GM12891 (cell line): Measurements from ENCODE around the gene CCZ1B. TPM values are rescaled to one million over a fixed set of nuclear protein-coding genes. Genes with fewer than 3 reads are reported as not detected.
"Not testable (repeated sequence)": the region's sequence is repeated elsewhere in the genome, so short reads cannot be mapped to it uniquely, and the experiment has no call there.

Source experiments
- DNase-seq: peaks from one replicate; pipeline ENCODE4 v3.0.0; 2011; ENCODE audit warnings: low spot score; ENCODE audit not compliant: insufficient read length
- FAIRE-seq: peaks from 2 replicates; lab custom pipeline; 2011; peaks lifted over from hg19 to GRCh38; lab: Jason Lieb, UNC
- polyA plus RNA-seq: library from polyadenylated mRNA; unstranded; fragments of >200 nt; gene quantifications from one replicate; pipeline ENCODE4 v1.2.1, GENCODE V29; 2012; ENCODE audit warnings: low read depth, missing spikeins, inconsistent platforms; ENCODE audit not compliant: missing spikeins

Gene CCZ1B
- polyA plus RNA-seq: 22.2 TPM

- not testable (repeated sequence) for DNase-seq, FAIRE-seq
Measured at GRCh38 chr7:6826151-6826550, at the start of gene CCZ1B. TSS of gene CCZ1B (minus strand) at chr7:6826275. CDS start at chr7:6826197, 78 bp downstream.

DNA sequence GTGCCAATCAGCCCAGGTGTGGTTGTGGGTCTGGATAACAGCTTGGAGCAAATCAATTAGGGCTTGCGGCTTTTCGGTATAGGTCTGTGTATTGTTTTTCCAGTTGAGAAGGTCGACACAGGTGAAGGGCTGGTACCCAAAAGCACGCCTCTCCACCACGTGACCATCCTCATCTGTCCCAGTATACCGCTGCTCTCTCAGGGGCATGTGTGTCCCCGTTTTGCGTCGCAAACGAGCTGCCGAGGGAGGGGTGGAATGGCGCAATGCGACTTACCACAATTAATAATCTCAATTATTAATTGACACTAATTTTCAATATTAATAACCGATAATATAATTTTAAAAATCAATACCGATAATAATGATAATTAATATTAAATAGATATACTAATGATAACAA, 48.9 kb upstream of the CCZ1B start:
- not testable (repeated sequence) for FAIRE-seq, DNase-seq

- FAIRE-seq, DNase-seq: not testable (repeated sequence)
Measured at GRCh38 chr7:6872246-6872945, 46.3 kb upstream of the CCZ1B start.

- DNase-seq, FAIRE-seq: not testable (repeated sequence)
Measured at GRCh38 chr7:6871421-6872144, 45.5 kb upstream of the CCZ1B start.

GRCh38 chr7:6864751-6865150, 38.7 kb upstream of the CCZ1B start:
- not testable (repeated sequence) for DNase-seq, FAIRE-seq

GRCh38 chr7:6864188-6864587, 38.1 kb upstream of the CCZ1B start:
- not testable (repeated sequence) for FAIRE-seq, DNase-seq

- FAIRE-seq: not testable (repeated sequence)
Measured at GRCh38 chr7:6862876-6863275, 36.8 kb upstream of the CCZ1B start.

GRCh38 chr7:6857721-6858314, 31.7 kb upstream of the CCZ1B start:
- DNase-seq (peak; percentile 54), FAIRE-seq (peak; percentile 88)

More at GRCh38 chr7:6862876-6863275, 36.8 kb upstream of the CCZ1B start:
- not testable (repeated sequence) for DNase-seq

- not testable (repeated sequence) for DNase-seq, FAIRE-seq
Measured at GRCh38 chr7:6855563-6856131, 29.6 kb upstream of the CCZ1B start.

DNA sequence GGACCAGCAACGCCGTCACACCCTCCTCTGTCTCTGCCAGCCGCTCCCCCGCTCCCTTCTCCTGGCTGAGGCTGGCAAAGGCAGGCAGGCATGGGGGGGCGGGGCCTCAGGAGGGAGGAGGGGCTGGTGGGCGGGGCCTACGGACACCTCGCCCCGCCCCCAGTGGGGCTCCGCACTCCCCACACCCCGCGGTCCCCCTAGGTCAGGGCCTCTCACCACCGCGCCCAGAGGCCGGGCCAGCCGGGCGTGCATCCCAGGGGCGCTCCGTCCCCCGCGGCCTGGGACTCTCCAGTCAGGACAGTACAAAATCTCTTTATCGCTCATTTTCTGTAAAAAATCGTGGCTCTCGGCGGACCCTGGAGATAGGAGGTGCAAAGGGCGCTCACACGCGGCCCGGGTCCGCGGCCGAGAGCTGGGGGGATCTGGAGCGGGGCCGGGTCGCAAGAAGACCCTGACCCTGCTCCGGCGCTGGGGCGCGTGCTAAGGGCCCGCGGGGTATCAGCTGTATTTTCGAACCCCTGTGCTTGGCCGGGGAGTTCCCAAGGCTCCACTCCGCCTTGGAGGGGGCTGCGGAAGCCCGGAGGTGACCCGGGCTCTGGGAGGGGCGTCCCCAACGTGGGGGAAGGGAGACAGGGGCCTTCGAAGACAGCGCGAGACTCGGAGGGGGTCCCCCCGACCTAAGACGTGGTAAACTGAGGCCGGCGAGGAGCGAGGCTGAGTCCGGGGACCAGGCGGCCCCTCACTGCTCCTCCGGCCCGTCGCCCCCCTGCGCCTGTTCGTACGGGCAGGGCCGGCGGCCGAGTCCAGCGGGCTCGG, 28.9 kb upstream of the CCZ1B start:
- DNase-seq, FAIRE-seq: not testable (repeated sequence)

DNA sequence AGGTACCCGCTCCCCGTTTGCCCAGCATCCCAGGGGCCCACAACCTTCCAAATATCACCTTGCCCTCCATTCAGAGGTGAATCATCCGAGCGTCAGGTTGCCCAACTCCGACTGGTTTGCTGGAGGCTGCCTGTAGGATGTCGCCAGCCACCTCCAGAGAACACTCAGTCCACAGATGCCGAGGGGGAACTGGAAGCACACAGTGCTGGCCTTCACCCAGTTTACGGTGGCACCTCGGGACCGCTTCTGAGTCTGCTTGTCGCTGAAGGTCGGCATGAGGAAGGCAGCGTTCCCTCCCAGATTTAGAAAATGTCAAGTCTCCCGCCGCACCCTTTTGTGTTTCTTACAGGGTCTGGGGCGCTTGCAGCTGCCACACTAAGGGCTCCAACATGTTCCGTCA, 27.6 kb upstream of the CCZ1B start:
- FAIRE-seq, DNase-seq: not testable (repeated sequence)

DNA sequence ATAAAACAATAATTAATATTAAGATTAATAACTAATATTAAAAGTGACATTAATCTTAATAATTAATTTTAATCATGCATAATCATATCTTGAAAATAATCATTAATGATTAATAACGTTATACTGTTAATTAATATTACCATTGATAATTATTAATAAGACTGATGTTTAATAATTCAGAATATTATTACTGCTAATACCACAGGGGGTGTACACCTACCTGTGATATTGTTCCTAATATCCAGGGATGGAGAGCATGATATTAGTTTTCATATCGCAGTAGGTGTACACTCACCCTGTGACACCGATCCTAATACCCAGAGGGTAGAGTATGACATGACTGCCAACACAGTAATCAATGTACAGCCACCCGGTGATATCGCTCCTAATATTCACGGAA, 23.1 kb upstream of the CCZ1B start:
- not testable (repeated sequence) for FAIRE-seq, DNase-seq

- not testable (repeated sequence) for DNase-seq, FAIRE-seq
Measured at GRCh38 chr7:6847751-6848150, 21.7 kb upstream of the CCZ1B start.

DNA sequence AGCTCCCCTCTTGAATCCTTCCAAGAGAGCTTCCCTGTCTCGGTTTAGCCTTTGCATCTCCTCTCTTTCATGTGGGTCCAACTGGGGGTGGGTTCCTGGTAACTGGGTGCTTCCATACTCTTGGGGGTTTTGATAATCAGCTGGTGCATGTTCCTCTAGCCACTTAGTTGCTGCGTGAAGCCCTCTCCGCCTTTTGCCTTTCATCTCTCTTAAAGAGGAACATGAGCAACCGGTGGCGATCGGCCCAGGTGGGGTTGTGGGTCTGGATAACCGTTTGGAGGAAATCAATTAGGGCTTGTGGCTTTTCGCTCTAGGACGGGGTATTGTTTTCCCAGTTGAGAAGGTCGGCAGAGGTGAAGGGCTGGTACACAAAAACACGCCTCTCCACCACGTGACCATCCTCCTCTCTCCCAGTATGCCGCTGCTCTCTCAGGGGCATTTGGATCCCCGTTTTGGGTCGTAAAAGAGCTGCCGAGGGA, 19.9 kb upstream of the CCZ1B start:
- DNase-seq: not testable (repeated sequence)

GRCh38 chr7:6843654-6844053, 17.6 kb upstream of the CCZ1B start:
- not testable (repeated sequence) for FAIRE-seq, DNase-seq

More for the DNA sequence above, 19.9 kb upstream of the CCZ1B start:
- not testable (repeated sequence) for FAIRE-seq

GRCh38 chr7:6843092-6843491, 17.0 kb upstream of the CCZ1B start:
- not testable (repeated sequence) for FAIRE-seq, DNase-seq

DNA sequence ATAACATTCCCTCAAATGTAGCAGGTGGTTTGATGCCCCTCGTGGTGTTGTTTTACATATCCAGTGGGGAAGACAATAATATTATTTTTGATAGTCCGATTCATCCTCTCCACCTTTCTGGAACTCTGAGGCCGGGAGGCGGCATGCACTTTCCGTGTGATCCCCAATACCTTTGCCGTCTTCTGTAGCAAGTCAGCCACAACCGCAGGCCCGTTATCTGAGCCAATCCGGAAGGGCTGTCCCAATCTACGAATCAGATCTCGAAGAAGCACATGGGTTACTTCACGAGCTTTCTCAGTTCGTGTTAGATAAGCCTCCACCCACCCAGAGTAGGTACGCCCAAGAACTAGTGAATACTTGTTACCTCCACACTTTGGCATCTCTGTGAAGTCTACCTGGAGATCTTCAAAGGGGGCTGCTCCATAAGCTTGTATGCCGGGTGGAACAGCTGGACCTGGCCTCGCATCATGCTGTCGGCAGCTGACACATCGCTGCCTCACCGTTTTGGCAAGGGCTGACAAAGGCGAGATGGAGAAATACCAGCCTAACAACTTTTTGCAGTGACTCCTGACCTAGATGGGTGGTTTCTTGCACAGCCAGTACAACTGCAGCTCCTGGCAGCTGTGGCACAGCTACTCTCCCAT, 16.3 kb upstream of the CCZ1B start:
- not testable (repeated sequence) for FAIRE-seq, DNase-seq

- FAIRE-seq, DNase-seq: not testable (repeated sequence)
Measured at GRCh38 chr7:6837081-6837480, 11.0 kb upstream of the CCZ1B start.
